Measurements from ENCODE around the gene TBC1D9. TPM values are rescaled to one million over a fixed set of nuclear protein-coding genes. Genes with fewer than 3 reads are reported as not detected.

The TBC1D9 gene
- total RNA-seq, 2 donors from 2014 or later: not detected

DNA sequence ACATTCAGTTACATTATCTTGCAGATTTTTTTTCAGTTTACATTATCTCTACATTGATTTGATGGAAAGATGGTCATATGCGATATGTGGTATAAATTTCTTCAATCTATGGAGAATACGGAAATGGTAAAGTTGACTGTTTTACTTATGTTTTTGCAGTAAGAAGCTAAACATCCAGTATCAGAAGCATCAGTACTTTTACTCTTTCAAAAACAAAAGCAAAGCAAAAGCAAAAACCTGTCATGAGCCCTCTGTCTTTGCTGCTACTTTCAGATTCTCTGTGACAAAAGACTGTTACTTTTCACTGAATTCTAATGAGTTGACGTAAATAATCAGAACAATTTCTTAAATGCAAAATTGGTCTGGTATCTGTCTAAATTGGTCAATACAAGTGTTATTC, 135.0 kb downstream of the TBC1D9 start:
- H3K4me3 Mint-ChIP-seq: no peak overlapping the region
- no peaks in the 10 kb centered on the region for H3K9me3 Mint-ChIP-seq
- no peak for ATAC-seq (replicated peaks in 1 of 2)

DNA sequence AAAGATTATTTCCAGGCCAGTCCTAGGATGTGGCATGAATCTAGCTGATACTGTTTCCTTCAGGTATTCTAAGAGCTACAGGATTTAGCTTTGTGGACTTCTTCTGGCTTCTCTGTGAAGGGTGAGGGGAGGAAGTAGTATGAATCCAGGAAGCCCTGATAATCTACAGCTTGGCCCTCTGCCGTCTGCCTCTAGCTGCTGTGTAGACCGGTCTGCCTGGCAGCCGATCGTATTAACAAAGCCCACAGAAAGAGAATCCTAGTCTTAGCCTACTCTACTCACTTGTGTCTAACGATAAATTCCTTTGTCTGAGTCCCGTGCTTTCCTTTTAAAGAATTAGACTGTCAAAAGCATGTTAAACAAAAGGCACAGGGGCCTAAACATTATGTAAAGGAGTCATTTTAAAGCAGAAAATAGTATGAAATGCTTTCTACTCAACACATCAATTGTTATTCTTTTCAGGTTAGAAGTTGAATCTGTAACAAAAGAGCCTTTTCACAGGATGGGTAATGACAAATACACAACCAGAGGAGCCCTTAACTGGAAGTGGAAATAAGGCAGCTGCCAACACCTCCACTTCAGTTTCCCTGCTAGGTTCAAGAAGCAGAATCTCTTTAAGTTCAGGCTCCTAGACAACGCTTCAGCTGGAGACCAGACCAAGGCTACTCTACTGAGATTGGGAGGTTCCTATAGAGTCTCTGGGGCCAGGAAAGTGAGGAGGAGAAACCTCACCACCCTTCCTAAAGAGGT, 138.5 kb downstream of the TBC1D9 start:
- DNase-seq: no peak
- Mint-ChIP-seq H3K36me3 (ENCODE audit: insufficient read depth in 2 of 2) (no peaks in the 10 kb centered on the region), H3K27ac (no peak overlapping the region), H3K27me3 (ENCODE audit: low read depth) (no peaks in the 10 kb centered on the region), H3K4me3 (no peak overlapping the region), H3K9me3 (no peaks in the 10 kb centered on the region), H3K4me1 (ENCODE audit: low read depth) (no peaks in the 10 kb centered on the region)
- ATAC-seq (replicated peaks in 1 of 2): no peak

More for the DNA sequence above, 135.0 kb downstream of the TBC1D9 start:
- H3K27ac Mint-ChIP-seq: no peak overlapping the region
- no peak for DNase-seq
- H3K36me3 Mint-ChIP-seq (ENCODE audit: insufficient read depth in 2 of 2): no peaks in the 10 kb centered on the region
- H3K27me3 Mint-ChIP-seq (ENCODE audit: low read depth): no peaks in the 10 kb centered on the region
- H3K4me1 Mint-ChIP-seq (ENCODE audit: low read depth): no peaks in the 10 kb centered on the region

DNA sequence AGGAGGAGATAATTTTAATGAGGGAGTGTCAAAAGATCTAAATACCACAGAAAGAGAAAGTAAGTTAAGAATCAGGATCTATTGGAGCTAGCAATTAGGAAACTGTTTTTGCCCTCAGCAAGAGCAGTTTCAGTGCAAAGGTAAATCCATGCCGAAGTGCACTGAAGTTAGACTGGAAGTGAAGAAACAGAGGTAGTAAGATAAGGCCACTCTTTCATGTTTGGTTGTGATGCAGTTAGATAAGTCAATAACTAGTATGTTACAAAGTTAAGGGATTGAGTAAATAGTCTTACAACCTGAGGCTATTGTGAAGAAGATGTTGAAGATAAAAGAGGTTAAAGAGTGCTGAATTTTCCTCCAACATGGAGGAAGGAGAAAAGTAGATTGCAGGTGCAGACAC, 140.7 kb downstream of the TBC1D9 start:
- H3K36me3 Mint-ChIP-seq (ENCODE audit: insufficient read depth in 2 of 2): no peaks in the 10 kb centered on the region
- ATAC-seq (replicated peaks in 1 of 2) (no peak), DNase-seq (no peak)
- H3K9me3 Mint-ChIP-seq: no peaks in the 10 kb centered on the region
- H3K27ac Mint-ChIP-seq: no peak overlapping the region
- H3K4me1 Mint-ChIP-seq (ENCODE audit: low read depth): no peaks in the 10 kb centered on the region
- H3K27me3 Mint-ChIP-seq (ENCODE audit: low read depth): no peaks in the 10 kb centered on the region
- no peak overlapping the region for H3K4me3 Mint-ChIP-seq

DNA sequence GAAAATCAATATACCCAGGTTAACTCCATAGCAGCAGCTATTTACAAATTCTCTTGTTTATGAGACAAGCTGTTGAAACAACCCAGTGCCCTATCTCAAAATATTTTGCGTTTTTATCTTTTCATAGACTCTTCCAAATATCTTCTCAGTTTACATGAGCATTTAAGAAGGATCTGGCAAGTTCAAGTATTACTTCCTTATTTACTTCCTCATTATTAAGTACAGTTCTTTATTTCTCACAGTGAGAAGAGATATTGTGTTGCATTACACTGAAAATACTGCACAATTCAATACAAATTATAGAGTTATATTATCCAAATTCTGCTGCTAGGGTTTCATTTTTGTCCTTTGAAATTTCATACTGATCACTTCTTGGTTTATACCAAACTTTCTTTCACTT, 143.8 kb downstream of the TBC1D9 start:
- Mint-ChIP-seq H3K9me3 (no peaks in the 10 kb centered on the region), H3K4me3 (no peak overlapping the region), H3K27me3 (ENCODE audit: low read depth) (no peaks in the 10 kb centered on the region), H3K27ac (no peak overlapping the region), H3K36me3 (ENCODE audit: insufficient read depth in 2 of 2) (no peaks in the 10 kb centered on the region), H3K4me1 (ENCODE audit: low read depth) (no peaks in the 10 kb centered on the region)
- DNase-seq (no peak), ATAC-seq (replicated peaks in 1 of 2) (no peak)

DNA sequence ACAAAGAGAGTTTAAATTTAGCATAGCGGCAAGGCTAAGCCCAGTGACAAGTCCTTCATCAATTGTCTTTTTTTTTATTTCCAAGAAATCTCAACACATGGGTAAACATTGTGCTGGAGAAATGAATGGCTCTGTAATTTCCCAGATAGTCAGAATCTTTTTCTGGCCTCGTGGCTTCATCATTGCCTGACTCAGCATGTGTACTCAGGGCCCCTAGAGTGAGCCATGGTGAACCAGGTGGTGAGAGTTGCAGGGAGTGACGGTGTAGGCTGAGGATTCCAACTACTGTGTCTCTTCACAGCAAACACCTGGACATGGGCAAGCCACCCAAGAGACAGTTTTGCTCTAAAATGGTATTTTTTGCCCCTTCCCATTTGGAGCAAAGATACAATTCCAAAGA, 144.3 kb downstream of the TBC1D9 start:
- ATAC-seq (replicated peaks in 1 of 2) (no peak), DNase-seq (no peak)
- Mint-ChIP-seq H3K4me1 (ENCODE audit: low read depth) (no peaks in the 10 kb centered on the region), H3K9me3 (no peaks in the 10 kb centered on the region), H3K36me3 (ENCODE audit: insufficient read depth in 2 of 2) (no peaks in the 10 kb centered on the region), H3K4me3 (no peak overlapping the region), H3K27me3 (ENCODE audit: low read depth) (no peaks in the 10 kb centered on the region), H3K27ac (no peak overlapping the region)

DNA sequence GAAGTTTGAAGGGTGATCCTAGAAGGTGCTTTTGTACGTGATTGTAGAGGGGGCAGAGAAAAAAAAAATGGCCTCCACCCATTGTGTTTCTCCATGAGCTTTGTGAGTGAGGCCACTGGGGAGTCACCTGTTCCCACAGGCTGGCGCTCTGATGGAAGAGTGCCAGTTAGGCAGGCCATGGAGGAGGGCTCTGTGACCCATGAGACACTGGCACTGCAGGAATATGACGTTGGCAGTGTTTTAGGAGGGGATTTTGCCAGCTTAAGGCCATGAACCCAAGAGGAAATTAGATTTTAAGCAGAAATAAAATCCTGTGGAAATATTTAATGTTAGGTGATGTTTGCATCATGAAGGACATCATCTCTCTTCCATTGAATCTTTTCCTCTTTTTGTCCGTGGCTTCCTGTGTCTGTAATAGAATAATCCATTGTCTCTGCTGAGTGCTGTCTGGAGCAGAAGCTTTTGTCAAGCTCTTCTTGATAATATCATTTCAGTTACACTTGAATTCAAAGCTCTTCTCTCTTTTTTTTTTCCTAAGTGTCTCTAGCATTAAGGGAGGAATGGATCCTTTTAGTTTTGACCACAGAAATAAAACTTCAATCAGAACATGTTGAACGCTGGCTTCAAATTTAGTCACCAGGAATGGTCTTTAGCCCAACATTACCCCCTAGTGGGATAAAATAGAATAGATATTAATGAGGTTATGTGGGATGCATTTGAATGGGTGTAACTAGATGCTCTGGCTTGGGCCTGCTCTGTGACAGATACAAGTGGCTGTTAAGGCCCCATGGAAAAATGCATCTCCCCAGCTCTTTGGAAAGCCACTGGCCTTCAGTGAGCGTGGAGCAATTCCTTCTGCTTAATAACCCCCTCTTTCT, 146.4 kb downstream of the TBC1D9 start:
- Mint-ChIP-seq H3K4me1 (ENCODE audit: low read depth) (no peaks in the 10 kb centered on the region), H3K27ac (no peak overlapping the region), H3K4me3 (no peak overlapping the region), H3K36me3 (ENCODE audit: insufficient read depth in 2 of 2) (no peaks in the 10 kb centered on the region), H3K27me3 (ENCODE audit: low read depth) (no peaks in the 10 kb centered on the region), H3K9me3 (no peaks in the 10 kb centered on the region)
- ATAC-seq (replicated peaks in 1 of 2): peak; percentile 34 to 55
- DNase-seq: no peak

DNA sequence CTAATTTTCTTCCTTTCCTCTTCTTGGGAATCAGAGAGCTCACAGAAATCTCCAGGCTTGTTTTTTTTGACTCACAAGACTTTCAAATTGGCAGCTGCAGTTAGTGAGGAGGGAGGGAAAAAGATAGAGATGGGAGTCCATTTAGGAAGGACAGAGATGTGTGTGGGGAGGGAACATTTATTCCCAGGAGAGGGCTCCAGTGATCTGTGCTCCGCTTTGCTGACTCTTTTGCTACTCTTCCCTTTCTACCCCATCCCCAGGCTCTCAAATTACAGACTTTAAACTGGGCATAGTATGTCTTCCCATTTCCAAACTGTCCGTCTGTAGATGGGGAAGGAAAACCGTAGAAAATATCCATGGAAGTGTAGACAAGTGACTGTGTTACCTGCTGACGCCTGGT, 148.3 kb downstream of the TBC1D9 start:
- Mint-ChIP-seq H3K9me3 (no peaks in the 10 kb centered on the region), H3K36me3 (ENCODE audit: insufficient read depth in 2 of 2) (no peaks in the 10 kb centered on the region), H3K27ac (no peak overlapping the region), H3K27me3 (ENCODE audit: low read depth) (peaks cover 1% of the 10 kb centered on the region), H3K4me1 (ENCODE audit: low read depth) (no peaks in the 10 kb centered on the region), H3K4me3 (no peak overlapping the region)
- ATAC-seq (replicated peaks in 1 of 2) (no peak), DNase-seq (no peak)

DNA sequence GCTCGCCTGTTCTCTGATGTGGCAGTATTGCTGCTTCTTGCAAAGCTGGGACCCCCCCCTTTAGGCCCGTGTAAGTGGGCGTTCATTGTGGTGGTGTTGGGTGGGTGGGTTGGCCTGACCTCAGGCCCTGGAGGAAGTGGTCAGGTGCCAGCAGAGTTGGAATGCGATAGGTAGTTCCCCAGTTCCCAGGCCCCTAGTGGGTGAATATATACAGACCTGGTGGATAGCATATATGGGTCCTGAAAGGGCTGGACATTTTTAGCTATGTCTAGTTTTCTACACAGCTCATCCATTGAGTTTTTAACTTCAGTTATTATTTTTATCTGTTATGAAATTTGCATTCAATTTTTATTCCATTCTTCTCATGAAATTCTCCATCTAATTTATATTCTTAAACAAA, 151.6 kb downstream of the TBC1D9 start:
- Mint-ChIP-seq H3K27me3 (ENCODE audit: low read depth) (peaks cover 6% of the 10 kb centered on the region), H3K4me3 (no peak overlapping the region), H3K36me3 (ENCODE audit: insufficient read depth in 2 of 2) (no peaks in the 10 kb centered on the region), H3K27ac (no peak overlapping the region), H3K9me3 (no peaks in the 10 kb centered on the region), H3K4me1 (ENCODE audit: low read depth) (no peaks in the 10 kb centered on the region)
- DNase-seq: no peak
- no peak for ATAC-seq (replicated peaks in 1 of 2)

DNA sequence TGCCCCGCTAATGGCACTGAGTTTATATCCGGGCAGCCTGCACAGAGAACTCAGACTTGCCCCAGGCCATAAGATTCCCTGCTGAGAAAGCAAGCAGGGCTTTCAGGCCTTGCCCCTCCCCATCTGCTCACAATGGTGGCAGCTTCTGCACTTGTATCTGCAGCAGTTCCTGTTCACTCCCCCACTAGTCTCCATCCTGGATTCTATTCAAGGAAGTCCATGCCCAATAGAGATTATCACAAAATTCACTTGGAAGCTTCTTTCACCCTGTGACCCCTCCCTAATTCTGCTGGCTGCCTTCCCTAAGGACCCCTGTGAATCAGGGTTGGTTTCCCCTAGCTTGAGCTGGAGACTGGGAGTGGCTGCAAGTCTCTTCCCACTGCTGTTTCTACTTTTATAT, 152.9 kb downstream of the TBC1D9 start:
- ATAC-seq (replicated peaks in 1 of 2): no peak
- no peaks in the 10 kb centered on the region for H3K36me3 Mint-ChIP-seq (ENCODE audit: insufficient read depth in 2 of 2)
- H3K27me3 Mint-ChIP-seq (ENCODE audit: low read depth): peaks cover 6% of the 10 kb centered on the region
- DNase-seq: no peak
- H3K9me3 Mint-ChIP-seq: no peaks in the 10 kb centered on the region
- H3K27ac Mint-ChIP-seq: no peak overlapping the region
- H3K4me1 Mint-ChIP-seq (ENCODE audit: low read depth): no peaks in the 10 kb centered on the region
- H3K4me3 Mint-ChIP-seq: no peak overlapping the region

DNA sequence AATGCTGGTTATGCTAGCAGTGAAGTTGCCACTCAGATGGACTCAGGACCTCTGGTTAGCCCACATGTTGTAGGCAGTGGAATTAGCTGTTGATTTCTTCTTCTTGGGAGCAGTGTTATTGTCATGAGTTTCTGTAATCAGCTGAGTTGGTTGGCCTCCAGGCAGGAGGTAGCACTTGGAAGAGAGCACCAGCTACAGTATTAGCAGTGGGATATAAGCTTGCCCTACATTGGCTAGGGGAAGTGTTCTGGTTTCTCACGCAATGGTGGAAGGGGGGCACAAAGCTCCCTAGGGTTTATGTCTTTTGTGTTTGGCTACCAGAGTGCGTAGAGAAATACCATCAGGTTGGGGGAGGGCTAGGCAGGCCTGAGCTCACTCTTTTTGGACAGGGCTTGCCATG, 153.5 kb downstream of the TBC1D9 start:
- no peak overlapping the region for H3K4me3 Mint-ChIP-seq
- H3K27ac Mint-ChIP-seq: no peak overlapping the region
- no peaks in the 10 kb centered on the region for H3K4me1 Mint-ChIP-seq (ENCODE audit: low read depth)
- ATAC-seq (replicated peaks in 1 of 2): no peak
- peaks cover 6% of the 10 kb centered on the region for H3K27me3 Mint-ChIP-seq (ENCODE audit: low read depth)
- H3K36me3 Mint-ChIP-seq (ENCODE audit: insufficient read depth in 2 of 2): no peaks in the 10 kb centered on the region
- no peak for DNase-seq
- no peaks in the 10 kb centered on the region for H3K9me3 Mint-ChIP-seq

DNA sequence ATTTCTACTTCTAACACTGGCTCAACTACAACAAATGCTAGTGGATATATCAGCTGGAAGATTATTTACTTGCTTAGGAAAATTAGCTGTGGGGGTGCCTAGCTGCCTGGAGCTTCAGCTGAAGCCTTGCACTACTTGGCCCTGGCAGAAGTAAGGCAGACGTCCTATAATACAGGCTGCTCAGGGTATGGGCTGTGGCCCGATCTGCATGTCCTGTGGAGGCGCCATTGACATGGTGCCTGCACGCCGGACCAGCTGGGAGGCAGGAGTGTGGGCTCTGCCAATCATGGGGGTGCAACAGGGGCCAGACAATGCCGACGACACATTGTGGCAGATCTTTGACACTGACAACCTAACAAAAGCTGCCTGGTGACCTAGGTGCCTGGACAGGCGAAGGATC, 155.8 kb downstream of the TBC1D9 start:
- no peaks in the 10 kb centered on the region for H3K4me1 Mint-ChIP-seq (ENCODE audit: low read depth)
- ATAC-seq (replicated peaks in 1 of 2) (no peak), DNase-seq (no peak)
- H3K9me3 Mint-ChIP-seq: no peaks in the 10 kb centered on the region
- peaks cover 6% of the 10 kb centered on the region for H3K27me3 Mint-ChIP-seq (ENCODE audit: low read depth)
- no peak overlapping the region for H3K27ac Mint-ChIP-seq
- H3K36me3 Mint-ChIP-seq (ENCODE audit: insufficient read depth in 2 of 2): no peaks in the 10 kb centered on the region
- H3K4me3 Mint-ChIP-seq: no peak overlapping the region

DNA sequence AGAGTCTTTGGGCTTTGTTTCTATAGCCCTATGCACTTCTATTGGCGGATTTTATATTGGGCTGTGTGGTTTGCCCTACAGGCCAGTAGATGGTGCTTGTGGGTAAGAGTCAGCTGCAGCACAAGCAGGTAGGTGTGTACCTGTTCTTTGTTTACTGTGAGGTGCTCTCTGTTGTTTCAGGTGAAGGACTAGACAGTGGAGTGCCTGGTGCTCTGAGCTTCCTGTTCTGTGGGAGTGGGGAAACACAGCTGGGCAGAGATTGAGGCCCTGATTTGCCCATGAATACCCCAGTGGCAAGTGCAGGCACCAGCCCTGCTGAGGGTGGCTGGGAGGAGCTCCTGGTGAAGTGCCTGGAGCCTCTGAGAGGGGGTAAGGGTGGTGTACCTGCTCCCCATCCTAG, 161.1 kb downstream of the TBC1D9 start:
- Mint-ChIP-seq H3K27ac (no peak overlapping the region), H3K4me1 (ENCODE audit: low read depth) (peaks cover 6% of the 10 kb centered on the region), H3K4me3 (no peak overlapping the region), H3K36me3 (ENCODE audit: insufficient read depth in 2 of 2) (peaks cover 0 to 4% of the 10 kb centered on the region in 2 donors), H3K9me3 (peaks cover 4 to 5% of the 10 kb centered on the region in 2 donors), H3K27me3 (ENCODE audit: low read depth) (peaks cover 43% of the 10 kb centered on the region)
- ATAC-seq (replicated peaks in 1 of 2): no peak
- no peak for DNase-seq

DNA sequence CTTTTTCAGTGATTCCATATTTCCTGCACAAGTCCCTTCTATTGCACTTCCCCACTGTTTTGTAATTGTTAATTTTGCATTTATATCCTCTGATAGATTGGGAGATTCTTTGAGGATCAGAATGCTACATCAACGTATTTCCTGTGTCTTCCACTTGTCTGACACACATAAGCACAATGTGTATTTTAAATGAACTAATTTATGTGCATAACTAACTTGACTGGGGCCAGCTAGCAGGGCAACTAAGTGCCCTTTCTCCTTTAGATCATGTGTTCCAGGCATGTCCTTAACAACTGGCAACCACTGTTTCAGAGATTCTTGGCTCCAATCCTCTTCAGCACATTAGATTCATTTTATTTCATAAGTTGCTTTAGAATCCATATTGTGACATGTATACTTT, 171.7 kb downstream of the TBC1D9 start:
- Mint-ChIP-seq H3K27ac (peak overlapping the region; percentile 3), H3K27me3 (ENCODE audit: low read depth) (peaks cover 24% of the 10 kb centered on the region), H3K36me3 (ENCODE audit: insufficient read depth in 2 of 2) (no peaks in the 10 kb centered on the region), H3K4me1 (ENCODE audit: low read depth) (no peaks in the 10 kb centered on the region), H3K9me3 (no peaks in the 10 kb centered on the region), H3K4me3 (no peak overlapping the region)
- DNase-seq (no peak), ATAC-seq (replicated peaks in 1 of 2) (no peak)
